C4-2B (cell line): ENCODE measurements around the gene MTFR2.

ENCODE experiments used
- H3K27ac ChIP-seq: fragments of 450-650 bp; 2 replicates; pipeline ENCODE4 v1.5.1; 2017
- ZFX ChIP-seq: fragments of 450-650 bp; IDR thresholded peaks from 2 replicates; pipeline ENCODE4 v1.6.1; 2017
- TF ChIP-seq, protein P1 (sequence below): fragments of 450-650 bp; conservative IDR thresholded peaks from 2 replicates; pipeline ENCODE4 v1.5.1; 2017; ENCODE audit warnings: mild to moderate bottlenecking

The MTFR2 gene

DNA sequence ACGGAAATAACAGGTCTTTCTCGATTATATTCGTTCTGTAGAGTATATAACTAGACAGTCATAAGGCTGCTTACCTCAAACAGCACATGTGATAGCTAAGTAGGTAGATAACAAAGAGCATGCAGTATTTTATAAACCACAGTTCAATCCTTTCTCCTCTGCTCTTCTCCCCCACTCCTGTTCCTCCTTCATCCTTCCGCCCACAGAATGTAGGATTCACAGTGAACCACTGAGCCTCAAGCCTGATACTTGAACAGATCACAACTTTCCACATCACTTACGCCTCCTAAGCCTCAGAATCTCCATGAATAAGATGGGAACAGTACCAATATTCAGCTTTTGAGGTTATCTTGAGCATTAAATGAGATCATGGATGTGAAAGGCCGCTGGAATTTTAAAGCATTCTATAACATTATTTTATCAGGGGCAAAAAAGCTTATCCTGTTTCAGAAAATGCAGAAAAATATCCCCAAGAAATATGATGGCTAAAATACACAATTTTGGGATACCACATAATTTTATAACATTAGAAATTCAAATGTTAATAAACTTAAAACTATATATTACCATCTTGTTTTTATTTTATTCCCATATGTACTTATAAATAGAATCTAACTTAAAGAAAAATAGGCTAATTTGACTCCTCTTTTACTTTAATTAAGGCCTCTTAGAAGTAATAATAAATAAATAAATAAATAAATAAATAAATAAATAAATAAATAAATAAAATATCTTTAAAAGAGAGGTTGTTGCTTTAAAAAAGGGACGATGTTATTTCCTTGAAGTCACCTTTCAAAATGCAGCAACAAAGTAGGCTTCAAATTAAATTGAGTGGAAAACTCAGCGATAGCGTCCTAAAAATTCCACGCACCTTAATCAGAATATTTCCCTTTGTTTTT is 33.4 kb downstream of the MTFR2 start:
- H3K27ac ChIP-seq = no peak overlapping the region
- TF ChIP-seq, protein P1, sequence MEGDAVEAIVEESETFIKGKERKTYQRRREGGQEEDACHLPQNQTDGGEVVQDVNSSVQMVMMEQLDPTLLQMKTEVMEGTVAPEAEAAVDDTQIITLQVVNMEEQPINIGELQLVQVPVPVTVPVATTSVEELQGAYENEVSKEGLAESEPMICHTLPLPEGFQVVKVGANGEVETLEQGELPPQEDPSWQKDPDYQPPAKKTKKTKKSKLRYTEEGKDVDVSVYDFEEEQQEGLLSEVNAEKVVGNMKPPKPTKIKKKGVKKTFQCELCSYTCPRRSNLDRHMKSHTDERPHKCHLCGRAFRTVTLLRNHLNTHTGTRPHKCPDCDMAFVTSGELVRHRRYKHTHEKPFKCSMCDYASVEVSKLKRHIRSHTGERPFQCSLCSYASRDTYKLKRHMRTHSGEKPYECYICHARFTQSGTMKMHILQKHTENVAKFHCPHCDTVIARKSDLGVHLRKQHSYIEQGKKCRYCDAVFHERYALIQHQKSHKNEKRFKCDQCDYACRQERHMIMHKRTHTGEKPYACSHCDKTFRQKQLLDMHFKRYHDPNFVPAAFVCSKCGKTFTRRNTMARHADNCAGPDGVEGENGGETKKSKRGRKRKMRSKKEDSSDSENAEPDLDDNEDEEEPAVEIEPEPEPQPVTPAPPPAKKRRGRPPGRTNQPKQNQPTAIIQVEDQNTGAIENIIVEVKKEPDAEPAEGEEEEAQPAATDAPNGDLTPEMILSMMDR = no peak
- no peak for TF ChIP-seq ZFX

DNA sequence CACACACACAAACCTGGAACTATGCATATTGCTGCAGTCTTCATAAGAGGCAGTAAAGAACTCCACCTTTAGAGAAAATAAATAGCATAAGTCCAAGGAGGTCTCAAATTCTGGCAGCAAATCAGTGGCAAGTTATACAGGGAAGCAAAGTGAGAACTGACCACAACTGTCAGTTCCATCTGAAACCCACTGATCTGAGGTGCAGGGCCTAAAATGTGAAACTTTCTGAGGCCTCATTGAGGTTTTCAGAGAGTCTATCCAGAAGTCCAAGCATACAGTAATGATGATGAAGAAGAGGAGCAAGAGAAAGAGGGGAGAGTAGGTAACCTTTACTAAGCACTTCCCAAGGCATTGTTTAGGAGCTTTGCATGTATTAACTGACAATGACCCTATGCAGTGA is 36.3 kb downstream of the MTFR2 start:
- H3K27ac ChIP-seq = no peak overlapping the region
- TF ChIP-seq ZFX = no peak

- no peak overlapping the region for H3K27ac ChIP-seq
- no peak for TF ChIP-seq ZFX
- TF ChIP-seq, protein P1 = no peak
Measured at GRCh38 chr6:136213012-136213539, 37.0 kb downstream of the MTFR2 start.

DNA sequence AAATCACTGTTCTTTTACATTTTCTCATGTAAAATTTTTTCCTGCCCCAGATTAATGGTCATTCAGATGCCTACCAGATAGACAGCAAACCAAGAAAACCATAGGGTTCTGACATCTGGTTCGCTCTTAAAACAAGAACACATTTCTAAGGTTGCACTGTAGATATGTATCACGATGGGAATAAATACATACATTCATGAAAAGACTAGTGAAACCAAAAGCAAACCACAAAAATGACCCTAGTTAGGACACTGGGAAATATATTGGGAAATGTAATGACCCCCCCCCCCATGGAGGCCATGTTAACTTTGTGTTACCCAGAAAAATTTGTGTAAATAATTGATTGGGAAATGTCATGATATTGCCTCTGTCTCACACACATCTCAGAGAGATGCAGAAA is 37.5 kb downstream of the MTFR2 start:
- TF ChIP-seq ZFX = no peak
- TF ChIP-seq, protein P1 = no peak
- no peak overlapping the region for H3K27ac ChIP-seq

DNA sequence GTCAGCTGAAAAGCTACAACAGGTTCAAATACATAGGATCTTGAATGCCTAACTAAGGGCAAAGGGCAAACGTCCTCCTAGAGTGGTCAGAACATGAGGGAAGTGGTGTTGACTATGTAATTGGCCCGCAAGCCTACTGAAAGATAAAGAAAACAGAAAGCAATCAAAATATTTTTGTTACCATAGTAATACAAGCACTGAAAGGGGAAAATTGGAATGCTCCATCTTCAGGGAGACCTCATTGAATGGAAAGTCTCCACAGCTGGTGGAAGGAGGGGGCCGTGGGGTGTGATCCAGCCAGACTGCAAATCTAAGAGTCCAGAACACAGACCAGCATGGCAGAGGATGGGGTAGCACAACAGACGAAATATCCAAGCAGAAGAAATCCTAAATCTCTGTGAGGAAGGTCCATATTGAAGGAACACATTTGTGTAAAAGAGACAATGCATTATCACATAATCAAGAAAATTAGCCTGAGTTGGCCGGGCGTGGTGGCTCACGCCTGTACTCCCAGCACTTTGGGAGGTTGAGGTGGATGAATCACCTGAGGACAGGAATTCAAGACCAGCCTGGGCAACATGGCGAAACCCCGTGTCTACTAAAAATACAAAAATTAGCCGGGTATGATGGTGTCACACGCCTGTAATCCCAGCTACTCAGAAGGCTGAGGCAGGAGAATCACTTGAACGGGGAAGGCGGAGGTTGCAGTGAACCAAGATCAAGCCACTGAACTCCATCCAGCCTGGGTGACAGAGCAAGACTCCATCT is 39.5 kb downstream of the MTFR2 start:
- no peak overlapping the region for H3K27ac ChIP-seq
- TF ChIP-seq ZFX = no peak
- TF ChIP-seq, protein P1 = no peak

DNA sequence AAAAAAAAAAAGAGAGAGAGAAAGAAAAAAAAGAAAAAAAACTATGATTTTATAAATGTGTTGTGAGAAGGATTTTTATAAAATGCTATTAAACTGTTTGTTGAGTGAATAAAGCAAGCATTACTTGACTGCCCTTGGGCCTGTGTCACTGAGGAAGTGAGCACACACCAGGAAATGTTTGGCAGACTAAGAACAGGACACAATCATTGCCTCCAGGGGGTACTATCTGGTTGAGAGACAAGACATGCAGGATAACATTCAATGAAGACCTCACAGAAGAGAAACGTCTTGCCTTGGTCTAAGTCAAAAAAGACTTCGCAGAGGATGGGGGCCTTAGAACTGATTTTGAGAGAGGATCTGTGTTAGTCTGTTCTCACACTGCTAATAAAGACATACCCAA is 40.6 kb downstream of the MTFR2 start:
- no peak overlapping the region for H3K27ac ChIP-seq
- no peak for TF ChIP-seq ZFX
- TF ChIP-seq, protein P1 = no peak

DNA sequence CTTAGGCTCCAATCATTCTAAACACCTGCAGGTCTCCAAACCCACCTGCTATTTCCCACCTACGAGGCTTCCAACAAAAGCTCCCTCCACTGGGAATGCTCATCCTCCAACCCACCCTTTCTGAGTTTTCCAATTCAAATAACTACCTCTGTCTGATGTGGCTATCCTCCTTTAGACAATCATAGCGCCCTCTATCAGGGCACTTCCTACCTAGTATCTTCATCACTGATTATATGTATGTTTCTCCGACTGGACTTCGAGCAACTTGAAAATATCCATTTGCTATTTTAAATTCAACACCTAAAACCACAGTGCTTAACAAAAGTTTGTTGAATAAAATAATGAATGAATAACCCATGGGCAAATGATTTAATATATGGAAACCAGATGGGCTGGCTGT is 41.3 kb downstream of the MTFR2 start:
- H3K27ac ChIP-seq = no peak overlapping the region
- TF ChIP-seq, protein P1 = no peak
- TF ChIP-seq ZFX = no peak
